Measurements from ENCODE around the gene FGB.

Gene FGB

GRCh38 chr4:154551872-154552686, 10.7 kb upstream of the FGB start:
- TF ChIP-seq, protein P1, sequence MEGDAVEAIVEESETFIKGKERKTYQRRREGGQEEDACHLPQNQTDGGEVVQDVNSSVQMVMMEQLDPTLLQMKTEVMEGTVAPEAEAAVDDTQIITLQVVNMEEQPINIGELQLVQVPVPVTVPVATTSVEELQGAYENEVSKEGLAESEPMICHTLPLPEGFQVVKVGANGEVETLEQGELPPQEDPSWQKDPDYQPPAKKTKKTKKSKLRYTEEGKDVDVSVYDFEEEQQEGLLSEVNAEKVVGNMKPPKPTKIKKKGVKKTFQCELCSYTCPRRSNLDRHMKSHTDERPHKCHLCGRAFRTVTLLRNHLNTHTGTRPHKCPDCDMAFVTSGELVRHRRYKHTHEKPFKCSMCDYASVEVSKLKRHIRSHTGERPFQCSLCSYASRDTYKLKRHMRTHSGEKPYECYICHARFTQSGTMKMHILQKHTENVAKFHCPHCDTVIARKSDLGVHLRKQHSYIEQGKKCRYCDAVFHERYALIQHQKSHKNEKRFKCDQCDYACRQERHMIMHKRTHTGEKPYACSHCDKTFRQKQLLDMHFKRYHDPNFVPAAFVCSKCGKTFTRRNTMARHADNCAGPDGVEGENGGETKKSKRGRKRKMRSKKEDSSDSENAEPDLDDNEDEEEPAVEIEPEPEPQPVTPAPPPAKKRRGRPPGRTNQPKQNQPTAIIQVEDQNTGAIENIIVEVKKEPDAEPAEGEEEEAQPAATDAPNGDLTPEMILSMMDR (IDR thresholded peaks at IDR 0.05; ENCODE audit: low read depth, low read length) = peak; percentile 54; the same call in 1 of the 2 replicates

DNA sequence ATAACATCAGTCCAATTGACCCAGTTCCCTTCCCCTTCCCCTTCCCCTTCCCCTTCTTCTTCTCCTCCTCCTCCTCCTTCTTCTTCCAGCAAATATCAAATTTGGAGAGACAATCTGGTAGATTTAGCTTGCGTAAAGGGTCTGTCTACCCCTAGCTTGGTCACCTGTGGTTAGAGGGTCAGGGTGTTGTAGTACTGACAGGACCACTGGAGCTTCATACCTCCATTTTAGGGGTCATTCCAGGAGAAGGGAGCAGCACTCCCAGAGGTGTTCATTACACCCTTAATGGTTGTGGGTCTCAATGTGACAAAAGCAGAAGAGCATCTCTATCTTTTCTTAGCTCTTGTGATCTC, 3.7 kb upstream of the FGB start:
- TF ChIP-seq, protein P1 (IDR thresholded peaks at IDR 0.05; ENCODE audit: low read depth, low read length) = no peak
- H3K4me3 ChIP-seq (ENCODE audit: low read depth, low read length) = no peak overlapping the region

More at GRCh38 chr4:154551872-154552686, 10.7 kb upstream of the FGB start:
- no peak overlapping the region for H3K4me3 ChIP-seq (ENCODE audit: low read depth, low read length)

- TF ChIP-seq, protein P1 (IDR thresholded peaks at IDR 0.05; ENCODE audit: low read depth, low read length) = peak; percentile 37; the same call in 1 of the 2 replicates
- no peak overlapping the region for H3K4me3 ChIP-seq (ENCODE audit: low read depth, low read length)
Observed at GRCh38 chr4:154559494-154560418, 3.1 kb upstream of the FGB start.

GRCh38 chr4:154560419-154560801, 2.4 kb upstream of the FGB start:
- TF ChIP-seq, protein P1 (IDR thresholded peaks at IDR 0.05; ENCODE audit: low read depth, low read length) = no peak
- H3K4me3 ChIP-seq (ENCODE audit: low read depth, low read length) = no peak overlapping the region

- H3K4me3 ChIP-seq (ENCODE audit: low read depth, low read length) = no peak overlapping the region
- TF ChIP-seq, protein P1 (IDR thresholded peaks at IDR 0.05; ENCODE audit: low read depth, low read length) = no peak
Observed at GRCh38 chr4:154560824-154561231, 2.0 kb upstream of the FGB start.

- H3K4me3 ChIP-seq (ENCODE audit: low read depth, low read length) = no peak overlapping the region
- TF ChIP-seq, protein P1 (IDR thresholded peaks at IDR 0.05; ENCODE audit: low read depth, low read length) = no peak
Observed at GRCh38 chr4:154564311-154564710, 1.5 kb downstream of the FGB start.

Data from WI38 (cell line).